HCT116 (cell line): ENCODE measurements around the gene FAM124B. TPM values are rescaled to one million over a fixed set of nuclear protein-coding genes. Genes with fewer than 3 reads are reported as not detected.

Experiments used
- ATAC-seq: fragments of 200-7000 bp; cut with Tn5 transposase; 2 replicates; pipeline ENCODE4 v1.9.1; 2020; ENCODE audit warnings: mild to moderate bottlenecking, moderate library complexity
- BruUV-seq: library from RNA; stranded (reverse); fragments of 400-500 nt; replicated peaks from 2 replicates; lab custom pipeline; 2021; lab: Mats Ljungman, UMichigan
- CTCF ChIA-PET: fragments of 300-600 bp; sonication (Branson Sonifier 250); formaldehyde crosslinking; loops from one replicate; lab custom pipeline; 2021; ENCODE audit warnings: antibody characterized with exemption; lab: Charles Lee
- POLR2A ChIA-PET: fragments of 300-600, 350-600 bp; sonication (Branson Sonifier 250); formaldehyde crosslinking; loops from one replicate; lab custom pipeline; 2021; ENCODE audit warnings: antibody characterized with exemption; lab: Charles Lee
- RAD21 ChIA-PET, 2 experiments: fragments of 300-600 bp; sonication (Branson Sonifier 250); formaldehyde crosslinking; loops; one replicate each; lab custom pipeline; 2023; ENCODE audit warnings: low total read pairs in 2 of 2; ENCODE audit not compliant: uncharacterized antibody in 2 of 2, unreplicated experiment in 2 of 2, low non-redundant PET in 1 of 2; lab: Charles Lee
- DNase-seq: peaks from one replicate; pipeline ENCODE4 v3.0.0-alpha.2; 2010; ENCODE audit warnings: low read depth, low spot score
- H2AFZ ChIP-seq: fragments of 200-600 bp; shearing (Covaris generic), sonication (generic); 2 replicates; pipeline ENCODE4 v1.6.1; 2017; ENCODE audit warnings: low read depth, mixed run types, mixed read lengths, antibody characterized with exemption, low read length; ENCODE audit not compliant: poor library complexity, severe bottlenecking
- H3K27ac ChIP-seq: 2 replicates; pipeline ENCODE4 v1.5.1; 2012; ENCODE audit warnings: low read depth, low read length
- H3K27me3 ChIP-seq: fragments of 200-600 bp; sonication (generic); 2 replicates; pipeline ENCODE4 v1.6.1; 2016; ENCODE audit warnings: mixed run types, low read length, mixed read lengths; ENCODE audit not compliant: insufficient read depth
- H3K36me3 ChIP-seq, 2 experiments: fragments of 200-500 bp in 1 of 2; fragments of 200-600 bp in 1 of 2; sonication (Bioruptor generic) in 1 of 2; sonication (generic) in 1 of 2; 2 replicates each; pipeline versions ENCODE4 v1.5.1 to v1.6.1; 2014 to 2016; ENCODE audit warnings: low read length in 2 of 2, inconsistent platforms in 1 of 2, mixed read lengths in 1 of 2, mixed run types in 1 of 2; ENCODE audit not compliant: insufficient read depth in 2 of 2, control insufficient read depth in 1 of 2
- H3K4me1 ChIP-seq, 2 experiments: fragments of 200-600 bp in 1 of 2; sonication (generic) in 1 of 2; 2 replicates each; pipeline versions ENCODE4 v1.5.1 to v1.6.1; 2012 to 2017; ENCODE audit warnings: low read length in 2 of 2, inconsistent platforms in 1 of 2, mild to moderate bottlenecking in 1 of 2, mixed read lengths in 1 of 2, mixed run types in 1 of 2, moderate library complexity in 1 of 2; ENCODE audit not compliant: insufficient read depth in 2 of 2, control insufficient read depth in 1 of 2
- H3K4me2 ChIP-seq: fragments of 200-600 bp; sonication (generic); 2 replicates; pipeline ENCODE4 v1.6.1; 2017; ENCODE audit warnings: mixed run types, low read length, mixed read lengths
- H3K4me3 ChIP-seq, 2 experiments: fragments of 200-600 bp in 1 of 2; sonication (generic) in 1 of 2; replicated peaks in 1 of 2; 2 replicates each; pipeline ENCODE4 v1.5.1; 2011 to 2016; ENCODE audit warnings: low read length in 2 of 2, control low read depth in 1 of 2, low read depth in 1 of 2, mild to moderate bottlenecking in 1 of 2, mixed read lengths in 1 of 2, mixed run types in 1 of 2
- H3K79me2 ChIP-seq: fragments of 200-600 bp; sonication (generic); 2 replicates; pipeline ENCODE4 v1.6.1; 2017; ENCODE audit warnings: mild to moderate bottlenecking, mixed run types, low read length, moderate library complexity, mixed read lengths; ENCODE audit not compliant: insufficient read depth
- H3K9ac ChIP-seq: fragments of 200-600 bp; sonication (generic); 2 replicates; pipeline ENCODE4 v1.6.1; 2016; ENCODE audit warnings: low read length, mixed read lengths
- H3K9me2 ChIP-seq: fragments of 200-600 bp; sonication (generic), shearing (Covaris generic); 2 replicates; pipeline ENCODE4 v1.6.1; 2017; ENCODE audit warnings: mixed run types, mild to moderate bottlenecking, moderate library complexity; ENCODE audit not compliant: insufficient read depth
- H3K9me3 ChIP-seq, 2 experiments: fragments of 200-500 bp in 1 of 2; fragments of 200-600 bp in 1 of 2; sonication (Bioruptor generic) in 1 of 2; sonication (generic) in 1 of 2; 2 replicates each; pipeline ENCODE4 v1.6.1; 2014 to 2017; ENCODE audit warnings: low read length in 2 of 2, mixed read lengths in 2 of 2, inconsistent platforms in 1 of 2, low read depth in 1 of 2, mild to moderate bottlenecking in 1 of 2, mixed run types in 1 of 2, moderate library complexity in 1 of 2; ENCODE audit not compliant: control insufficient read depth in 1 of 2, insufficient read depth in 1 of 2
- H4K20me1 ChIP-seq: fragments of 200-600 bp; sonication (generic), shearing (Covaris generic); 2 replicates; pipeline ENCODE4 v1.6.1; 2017; ENCODE audit warnings: mixed run types, mild to moderate bottlenecking, moderate library complexity; ENCODE audit not compliant: insufficient read depth
- ATF3 ChIP-seq: IDR thresholded peaks from 2 replicates; pipeline ENCODE4 v1.6.1; 2012
- CBX3 ChIP-seq: IDR thresholded peaks from 2 replicates; pipeline ENCODE4 v1.6.1; 2012; ENCODE audit warnings: low read depth
- CEBPB ChIP-seq: IDR thresholded peaks from 2 replicates; pipeline ENCODE4 v1.6.1; 2012; ENCODE audit warnings: low read depth
- EGR1 ChIP-seq: IDR thresholded peaks from 2 replicates; pipeline ENCODE4 v1.6.1; 2012; ENCODE audit warnings: low read depth
- ELF1 ChIP-seq: IDR thresholded peaks from 2 replicates; pipeline ENCODE4 v1.6.1; 2012; ENCODE audit warnings: low read depth, borderline replicate concordance
- EZH2 ChIP-seq: fragments of 200-600 bp; sonication (generic); IDR thresholded peaks from 2 replicates; pipeline ENCODE4 v1.6.1; 2017; ENCODE audit warnings: antibody characterized with exemption, mixed run types
- FOSL1 ChIP-seq: IDR thresholded peaks from 2 replicates; pipeline ENCODE4 v1.6.1; 2012; ENCODE audit warnings: low read depth
- POLR2A ChIP-seq: IDR thresholded peaks from 2 replicates; pipeline ENCODE4 v1.7.0; 2011; ENCODE audit warnings: borderline replicate concordance; ENCODE audit not compliant: insufficient read depth, insufficient read length; ENCODE audit errors: extremely low read depth
- POLR2AphosphoS5 ChIP-seq: IDR thresholded peaks from 2 replicates; pipeline ENCODE4 v1.6.1; 2011; ENCODE audit warnings: mild to moderate bottlenecking, low read depth, low read length, moderate library complexity
- RAD21 ChIP-seq: IDR thresholded peaks from 2 replicates; pipeline ENCODE4 v1.6.1; 2012; ENCODE audit warnings: low read depth, mild to moderate bottlenecking
- REST ChIP-seq: IDR thresholded peaks from 2 replicates; pipeline ENCODE4 v1.6.1; 2012; ENCODE audit warnings: low read depth
- SP1 ChIP-seq: IDR thresholded peaks from 2 replicates; pipeline ENCODE4 v1.6.1; 2012; ENCODE audit warnings: low read depth
- SRF ChIP-seq: IDR thresholded peaks from 2 replicates; pipeline ENCODE4 v1.6.1; 2012; ENCODE audit warnings: low read depth
- TCF7L2 ChIP-seq: IDR thresholded peaks from 2 replicates; pipeline ENCODE4 v1.7.0; 2011; ENCODE audit warnings: borderline replicate concordance, inconsistent platforms; ENCODE audit not compliant: insufficient read depth, insufficient read length; ENCODE audit errors: extremely low read depth
- YY1 ChIP-seq: IDR thresholded peaks from 2 replicates; pipeline ENCODE4 v1.6.1; 2011; ENCODE audit warnings: low read length, low read depth, moderate library complexity, mild to moderate bottlenecking; ENCODE audit not compliant: insufficient replicate concordance; ENCODE audit errors: extremely low read depth
- ZBTB33 ChIP-seq: IDR thresholded peaks from 2 replicates; pipeline ENCODE4 v1.6.1; 2011; ENCODE audit warnings: mild to moderate bottlenecking, low read length, moderate library complexity; ENCODE audit not compliant: insufficient replicate concordance; ENCODE audit errors: extremely low read depth
- ZNF274 ChIP-seq: fragments of 200-500 bp; sonication (Bioruptor generic); IDR thresholded peaks from 2 replicates; pipeline ENCODE4 v1.6.1; 2014; ENCODE audit warnings: mild to moderate bottlenecking, low read depth, low read length, inconsistent platforms
- intact Hi-C: fragments of 100-400 bp; cut with micrococcal nuclease; formaldehyde crosslinking; loops from 2 replicates; pipeline ENCODE4 v1.10.0; 2022
- total RNA-seq: library from RNA; stranded (reverse); gene quantifications from one replicate; pipeline ENCODE4 v1.2.1, GENCODE V29; 2021; ENCODE audit not compliant: unreplicated experiment
- TF ChIP-seq, protein P1 (sequence below), 3 experiments: fragments of 200-600 bp in 1 of 3; sonication (generic) in 1 of 3; IDR thresholded peaks in 2 of 3; conservative IDR thresholded peaks in 1 of 3; 2 replicates each; pipeline ENCODE4 v1.5.1; 2012 to 2017; ENCODE audit warnings: low read depth in 2 of 3, low read length in 2 of 3, antibody characterized with exemption in 1 of 3, borderline replicate concordance in 1 of 3, control low read depth in 1 of 3, mild to moderate bottlenecking in 1 of 3, mixed read lengths in 1 of 3, mixed run types in 1 of 3, moderate library complexity in 1 of 3; ENCODE audit not compliant: insufficient read depth in 1 of 3
- TF ChIP-seq, protein P2 (sequence below): IDR thresholded peaks from 2 replicates; pipeline ENCODE4 v1.6.1; 2012

The FAM124B gene
- total RNA-seq, 1 experiment from 2014 or later, result not detected

GRCh38 chr2:224335991-224336390 lies 65.9 kb downstream of the FAM124B start (continued):
- TF ChIP-seq, protein P1, sequence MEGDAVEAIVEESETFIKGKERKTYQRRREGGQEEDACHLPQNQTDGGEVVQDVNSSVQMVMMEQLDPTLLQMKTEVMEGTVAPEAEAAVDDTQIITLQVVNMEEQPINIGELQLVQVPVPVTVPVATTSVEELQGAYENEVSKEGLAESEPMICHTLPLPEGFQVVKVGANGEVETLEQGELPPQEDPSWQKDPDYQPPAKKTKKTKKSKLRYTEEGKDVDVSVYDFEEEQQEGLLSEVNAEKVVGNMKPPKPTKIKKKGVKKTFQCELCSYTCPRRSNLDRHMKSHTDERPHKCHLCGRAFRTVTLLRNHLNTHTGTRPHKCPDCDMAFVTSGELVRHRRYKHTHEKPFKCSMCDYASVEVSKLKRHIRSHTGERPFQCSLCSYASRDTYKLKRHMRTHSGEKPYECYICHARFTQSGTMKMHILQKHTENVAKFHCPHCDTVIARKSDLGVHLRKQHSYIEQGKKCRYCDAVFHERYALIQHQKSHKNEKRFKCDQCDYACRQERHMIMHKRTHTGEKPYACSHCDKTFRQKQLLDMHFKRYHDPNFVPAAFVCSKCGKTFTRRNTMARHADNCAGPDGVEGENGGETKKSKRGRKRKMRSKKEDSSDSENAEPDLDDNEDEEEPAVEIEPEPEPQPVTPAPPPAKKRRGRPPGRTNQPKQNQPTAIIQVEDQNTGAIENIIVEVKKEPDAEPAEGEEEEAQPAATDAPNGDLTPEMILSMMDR (IDR thresholded peaks at IDR 0.05 in 2 of 3, conservative IDR thresholded peaks at IDR 0.05 in 1 of 3; ENCODE audit: borderline replicate concordance in 1 of 3, insufficient read depth in 1 of 3, low read depth in 2 of 3, low read length in 2 of 3), result no peak

GRCh38 chr2:224334726-224335125 lies 67.2 kb downstream of the FAM124B start:
- Histone ChIP-seq H3K9me3 (no peaks in the 10 kb centered on the region), H3K4me3 (no peak overlapping the region), H3K9me2 (no peaks in the 10 kb centered on the region), H3K79me2 (no peaks in the 10 kb centered on the region), H3K4me2 (no peak overlapping the region)
- no peak for ATAC-seq
- no peak for DNase-seq
- no peak for TF ChIP-seq YY1
- no peak for TF ChIP-seq ZNF274
- TF ChIP-seq CBX3, result no peak
- no peak for TF ChIP-seq REST
- no peak for TF ChIP-seq ZBTB33
- no peak for TF ChIP-seq ATF3
- TF ChIP-seq, protein P2, sequence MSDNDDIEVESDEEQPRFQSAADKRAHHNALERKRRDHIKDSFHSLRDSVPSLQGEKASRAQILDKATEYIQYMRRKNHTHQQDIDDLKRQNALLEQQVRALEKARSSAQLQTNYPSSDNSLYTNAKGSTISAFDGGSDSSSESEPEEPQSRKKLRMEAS, result no peak
- no peak for TF ChIP-seq FOSL1
- no peak for TF ChIP-seq POLR2AphosphoS5
- TF ChIP-seq POLR2A, result no peak
- TF ChIP-seq EZH2, result no peak
- no peak for TF ChIP-seq ELF1
- no peak for TF ChIP-seq SRF
- TF ChIP-seq EGR1, result no peak
- no peak for TF ChIP-seq CEBPB
- TF ChIP-seq RAD21, result no peak
- TF ChIP-seq SP1, result no peak
- no peak for TF ChIP-seq TCF7L2
- TF ChIP-seq, all 23 proteins: peak for 0
- ChIA-PET CTCF (interaction anchor here (1.1 kb wide), 1 partner anchor 364 kb away, joined by 5 read pairs; no protein-coding TSS in a partner anchor), POLR2A (no interaction called here), RAD21 (no interaction called here)
- Histone ChIP-seq H3K36me3 (no peaks in the 10 kb centered on the region), H2AFZ (no peak overlapping the region), H3K27me3 (no peaks in the 10 kb centered on the region), H4K20me1 (no peaks in the 10 kb centered on the region), H3K9ac (no peak overlapping the region), H3K4me1 (no peaks in the 10 kb centered on the region), H3K27ac (no peak overlapping the region)
- no TSS peak for BruUV-seq
- intact Hi-C loops, result no loop called here
